GM18511 (cell line): Measurements from ENCODE around the gene HDC.

Experiments used
- ATAC-seq: cut with Tn5 transposase; IDR thresholded peaks from one replicate; pipeline ENCODE4 v1.9.1; 2021; ENCODE audit warnings: mild to moderate bottlenecking, moderate library complexity; ENCODE audit not compliant: unreplicated experiment

Gene HDC

GRCh38 chr15:50265620-50266019 lies at the start of gene HDC:
TSS of gene HDC (minus strand) at chr15:50265726. CDS start at chr15:50265623, 103 bp downstream.
- ATAC-seq, result no peak

- ATAC-seq, result no peak
Measured at GRCh38 chr15:50312636-50313035, 47.1 kb upstream of the HDC start.

- no peak for ATAC-seq
Measured at GRCh38 chr15:50307799-50308198, 42.3 kb upstream of the HDC start.

GRCh38 chr15:50304836-50305235 lies 39.3 kb upstream of the HDC start:
- no peak for ATAC-seq

GRCh38 chr15:50302581-50302980 lies 37.1 kb upstream of the HDC start:
- peak; percentile 70 for ATAC-seq

- no peak for ATAC-seq
Measured at GRCh38 chr15:50298340-50298739, 32.8 kb upstream of the HDC start.

GRCh38 chr15:50295966-50296365 lies 30.4 kb upstream of the HDC start:
- no peak for ATAC-seq

- no peak for ATAC-seq
Measured at GRCh38 chr15:50289749-50290148, 24.2 kb upstream of the HDC start.

GRCh38 chr15:50287324-50288116 lies 22.0 kb upstream of the HDC start:
- no peak for ATAC-seq

GRCh38 chr15:50281427-50281826 lies 15.9 kb upstream of the HDC start:
- ATAC-seq, result no peak

- no peak for ATAC-seq
Measured at GRCh38 chr15:50280271-50280670, 14.7 kb upstream of the HDC start.

GRCh38 chr15:50278496-50278895 lies 13.0 kb upstream of the HDC start:
- no peak for ATAC-seq

GRCh38 chr15:50277370-50277769 lies 11.8 kb upstream of the HDC start:
- no peak for ATAC-seq

- no peak for ATAC-seq
Measured at GRCh38 chr15:50275908-50276307, 10.4 kb upstream of the HDC start.

- ATAC-seq, result no peak
Measured at GRCh38 chr15:50275091-50275490, 9.6 kb upstream of the HDC start.

GRCh38 chr15:50267577-50267976 lies 2.1 kb upstream of the HDC start:
- no peak for ATAC-seq

- ATAC-seq, result no peak
Measured at GRCh38 chr15:50262533-50262932, 3.0 kb downstream of the HDC start.

GRCh38 chr15:50261981-50262380 lies 3.5 kb downstream of the HDC start:
- ATAC-seq, result no peak

- ATAC-seq, result peak; percentile 76
Measured at GRCh38 chr15:50260969-50261496, 4.5 kb downstream of the HDC start.

- ATAC-seq, result no peak
Measured at GRCh38 chr15:50259276-50259675, 6.2 kb downstream of the HDC start.

- ATAC-seq, result no peak
Measured at GRCh38 chr15:50257924-50258323, 7.6 kb downstream of the HDC start.

GRCh38 chr15:50257332-50257731 lies 8.2 kb downstream of the HDC start:
- no peak for ATAC-seq
